Fibroblast of the aortic adventitia (primary cell): ENCODE results near the gene RAP2B. TPM values are rescaled to one million over a fixed set of nuclear protein-coding genes. Genes with fewer than 3 reads are reported as not detected.
"Not testable (repeated sequence)": the region's sequence is repeated elsewhere in the genome, so short reads cannot be mapped to it uniquely, and the experiment has no call there.

ENCODE experiments used
- DNase-seq: peaks from one replicate; pipeline ENCODE4 v3.0.0-alpha.2; 2010; ENCODE audit warnings: low read depth
- H3K4me3 ChIP-seq: 2 replicates; pipeline ENCODE4 v1.5.1; 2011; ENCODE audit warnings: low read depth, mild to moderate bottlenecking, control low read depth, low read length, moderate library complexity
- CTCF ChIP-seq: IDR thresholded peaks from 2 replicates; pipeline ENCODE4 v1.5.1; 2011; ENCODE audit warnings: mild to moderate bottlenecking, low read length, control low read depth, inconsistent platforms; ENCODE audit not compliant: insufficient read depth
- total RNA-seq: library from RNA; depleted of rRNA; stranded (reverse); fragments of >200 nt; gene quantifications from 2 replicates; pipeline ENCODE4 v1.2.3, GENCODE V29; 2012; ENCODE audit warnings: low replicate concordance

RAP2B gene
- total RNA-seq, 1 donor = 24.8 TPM

DNA sequence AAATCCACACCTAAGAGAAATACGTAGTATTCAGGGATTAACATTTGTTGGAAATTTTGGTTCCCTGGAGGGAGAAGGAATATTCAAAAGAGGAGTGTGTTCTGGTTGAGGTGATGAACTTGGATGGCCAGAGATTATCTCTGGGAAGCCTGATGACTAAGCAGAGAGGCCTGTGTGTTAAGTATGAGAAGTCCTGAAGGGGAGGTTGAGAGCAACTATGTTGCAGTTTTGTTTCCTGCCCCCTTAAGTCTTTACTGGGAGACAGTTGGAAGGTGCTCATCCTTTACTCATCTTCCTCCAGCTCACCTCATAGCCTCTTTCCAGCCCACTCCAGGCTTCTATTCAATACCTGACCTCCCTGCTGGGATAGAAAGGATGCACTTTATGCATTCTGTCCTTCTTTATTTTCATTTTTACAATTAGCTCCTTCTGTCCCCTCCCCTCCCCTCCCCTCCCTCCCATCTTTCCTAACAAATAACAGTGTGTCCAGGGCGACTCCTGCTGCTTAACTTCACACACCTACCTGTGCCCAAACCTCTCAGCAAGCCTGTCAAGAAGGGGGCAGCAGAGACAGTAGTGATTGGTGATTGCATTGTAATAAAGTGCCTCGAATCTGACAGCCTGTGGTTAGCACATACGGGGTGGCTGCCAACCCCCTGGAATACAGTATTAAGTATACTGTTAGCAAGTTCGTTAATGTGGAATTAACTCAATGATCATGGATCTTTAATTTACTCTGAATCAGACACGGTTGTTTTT is 11.9 kb downstream of the RAP2B start:
- no peak overlapping the region for H3K4me3 ChIP-seq
- TF ChIP-seq CTCF = no peak
- DNase-seq = peak; percentile 42

DNA sequence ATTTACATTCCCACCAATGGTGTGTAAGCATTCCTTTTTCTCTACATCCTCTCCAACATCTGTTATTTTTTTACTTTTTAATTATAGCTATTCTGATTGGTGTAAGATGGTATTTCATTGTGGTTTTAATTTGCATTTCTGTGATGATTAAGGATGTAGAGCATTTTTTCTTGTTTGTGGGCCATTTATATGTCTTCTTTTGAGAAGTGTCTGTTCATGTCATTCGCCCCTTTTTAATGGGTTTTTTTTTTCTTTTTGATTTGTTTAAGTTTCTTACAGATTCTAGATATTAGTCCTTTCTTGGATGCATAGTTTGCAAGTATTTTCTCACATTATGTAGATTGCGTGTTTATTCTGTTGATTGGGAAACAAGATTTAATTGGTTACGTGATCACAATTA is 14.2 kb downstream of the RAP2B start:
- no peak overlapping the region for H3K4me3 ChIP-seq
- DNase-seq = no peak
- no peak for TF ChIP-seq CTCF

GRCh38 chr3:153180860-153181372 is 18.9 kb downstream of the RAP2B start:
- TF ChIP-seq CTCF = no peak
- DNase-seq = no peak
- no peak overlapping the region for H3K4me3 ChIP-seq

GRCh38 chr3:153182501-153183293 is 20.7 kb downstream of the RAP2B start:
- no peak for TF ChIP-seq CTCF
- H3K4me3 ChIP-seq = no peak overlapping the region
- no peak for DNase-seq

- no peak overlapping the region for H3K4me3 ChIP-seq
- TF ChIP-seq CTCF = no peak
- DNase-seq = no peak
These were observed 28.9 kb downstream of the RAP2B start for GRCh38 chr3:153190923-153191322.

DNA sequence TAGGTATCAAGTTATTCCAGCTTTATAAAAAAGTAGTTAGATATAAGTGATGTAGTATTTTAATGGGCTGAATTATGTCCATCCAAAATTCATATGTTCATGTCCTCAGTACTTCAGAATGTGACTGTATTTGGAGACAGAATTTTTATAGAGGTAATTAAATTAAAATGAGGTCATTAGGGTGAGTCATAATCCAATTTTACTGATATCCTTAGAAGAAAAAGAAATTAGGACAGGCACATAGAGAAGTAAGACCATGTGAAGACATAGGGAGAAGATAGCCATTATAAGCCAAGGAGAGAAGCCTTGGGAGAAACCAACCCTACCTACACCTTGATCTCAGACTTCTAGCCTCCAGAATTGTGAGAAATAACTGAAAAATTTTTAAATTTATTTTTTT is 30.3 kb downstream of the RAP2B start:
- TF ChIP-seq CTCF = no peak
- no peak for DNase-seq

GRCh38 chr3:153193786-153194476 is 31.9 kb downstream of the RAP2B start:
- DNase-seq, H3K4me3 ChIP-seq: not testable (repeated sequence)

More for the DNA sequence above, 30.3 kb downstream of the RAP2B start:
- H3K4me3 ChIP-seq = no peak overlapping the region
